Heart left ventricle (tissue), 16 donors: ENCODE data around the gene NEMP2. TPM values are rescaled to one million over a fixed set of nuclear protein-coding genes. Genes with fewer than 3 reads are reported as not detected.

Experiments used
- ATAC-seq, 4 donors: fragments of 200-7000 bp; cut with Tn5 transposase; one replicate each; pipeline ENCODE4 v1.9.1; 2020 to 2022; ENCODE audit warnings: moderate library complexity in 4 of 4, mild to moderate bottlenecking in 3 of 4, moderate number of reproducible peaks in 1 of 4
- DNase-seq, 5 donors: peaks; one replicate each; pipeline ENCODE4 v3.0.0-alpha.2; 2020
- H3K27ac ChIP-seq, 12 donors: fragments of 200-600 bp; sonication (generic) in 4 of 12; one replicate each; pipeline versions ENCODE4 v1.5.0 to v1.8.0; 2016 to 2022; ENCODE audit warnings: mild to moderate bottlenecking in 2 of 12
- H3K27me3 ChIP-seq, 9 donors: fragments of 200-600 bp; sonication (generic) in 2 of 9; one replicate each; pipeline versions ENCODE4 v1.5.1 to v1.8.0; 2016 to 2022; ENCODE audit warnings: mild to moderate bottlenecking in 3 of 9
- H3K36me3 ChIP-seq, 9 donors: fragments of 200-600 bp; sonication (generic) in 2 of 9; one replicate each; pipeline versions ENCODE4 v1.5.0 to v1.8.0; 2018 to 2022; ENCODE audit warnings: mild to moderate bottlenecking in 2 of 9
- H3K4me1 ChIP-seq, 12 donors: fragments of 200-600 bp; sonication (generic) in 4 of 12; one replicate each; pipeline versions ENCODE4 v1.5.0 to v1.8.0; 2016 to 2022; ENCODE audit warnings: mild to moderate bottlenecking in 3 of 12
- H3K4me3 ChIP-seq, 12 donors: fragments of 200-600 bp; sonication (generic) in 4 of 12; one replicate each; pipeline versions ENCODE4 v1.5.0 to v1.8.0; 2017 to 2022; ENCODE audit warnings: mild to moderate bottlenecking in 9 of 12, moderate library complexity in 4 of 12
- H3K9me3 ChIP-seq, 12 donors: fragments of 200-600 bp; sonication (generic) in 4 of 12; one replicate each; pipeline versions ENCODE4 v1.5.0 to v1.8.0; 2016 to 2022; ENCODE audit warnings: mild to moderate bottlenecking in 1 of 12
- CTCF ChIP-seq, 12 donors: fragments of 200-600 bp; sonication (generic) in 4 of 12; IDR thresholded peaks; one replicate each; pipeline versions ENCODE4 v1.5.0 to v1.8.0; 2018 to 2022; ENCODE audit warnings: antibody characterized with exemption in 12 of 12, mild to moderate bottlenecking in 5 of 12
- POLR2A ChIP-seq, 2 donors: fragments of 450-650 bp; IDR thresholded peaks; one replicate each; pipeline ENCODE4 v1.6.1; 2017; ENCODE audit warnings: antibody characterized with exemption in 2 of 2, mild to moderate bottlenecking in 2 of 2, moderate library complexity in 2 of 2
- WGBS, 4 donors: extraction: QIAGEN DNeasy Blood & Tissue Kit in 2 of 4; methylation state at CpG; one replicate each; pipeline versions ENCODE4 v1.1.5 to v1.1.7; 2013 to 2018; 5-methylcytosine and 5-hydroxymethylcytosine counted together
- intact Hi-C, 10 donors: fragments of 100-400 bp; cut with DNase I; formaldehyde crosslinking; loops; one replicate each; pipeline versions ENCODE4 v1.11.1 to v1.14.2; 2022
- polyA plus RNA-seq, 2 donors: library from polyadenylated mRNA; stranded (reverse); fragments of 200-250 nt; gene quantifications; one replicate each; pipeline ENCODE4 v1.2.3, GENCODE V29; 2013
- total RNA-seq, 9 donors: library from RNA; depleted of rRNA in 2 of 9; stranded (reverse); fragments of >200 nt in 2 of 9; fragmentation: NEBNext Ultra II Directional in 3 of 9; extraction: Animal tissue kit (Norgen Biotek cat#: 25700) in 3 of 9; gene quantifications; one replicate each; pipeline versions ENCODE4 v1.1.0 to v1.2.4, GENCODE V29; 2016 to 2023
- donor health status: ischemic (EF 13 %, LVEDD 7.1; RV severe dilation, severe dysfunction).
- donor health status: healthy with polysubstance abuse.
- donor health status: DM: no; HTN: yes; CAD: no.
- donor health status: DM: no; HTN: no; CAD: no.
- donor health status: ischemic (EF 25% LVEDD 6.9; RV normal size, moderate dysfunction).
- donor health status: ischemic (EF 25% LVEDD 5.7; RV mildly dilated, moderate dysfunction).
- donor health status: healthy.
- donor health status: DM: yes; HTN: yes; CAD: no.
- donor health status: ischemic (EF 35%, LVEDD 5.7; RV mildly dilated, moderate dysfunction).
- donor health status: nonischemic (EF 11% LVEDD 7.7; RV severe dilation, severe dysfunction).
- donor health status: DM: yes; HTN: yes; CAD: no.
- donor health status: PGD.
- donor health status: ischemic (EF 29% LVEDD 5.4; RV normal size, mild dysfunction).
- donor health status: nonischemic (EF 23%, LVEDD 6.1; RV moderate dilation, normal function).

NEMP2 gene
- total and polyA plus RNA-seq, 11 donors: 0.42 to 4.6 (median 2.2) TPM

DNA sequence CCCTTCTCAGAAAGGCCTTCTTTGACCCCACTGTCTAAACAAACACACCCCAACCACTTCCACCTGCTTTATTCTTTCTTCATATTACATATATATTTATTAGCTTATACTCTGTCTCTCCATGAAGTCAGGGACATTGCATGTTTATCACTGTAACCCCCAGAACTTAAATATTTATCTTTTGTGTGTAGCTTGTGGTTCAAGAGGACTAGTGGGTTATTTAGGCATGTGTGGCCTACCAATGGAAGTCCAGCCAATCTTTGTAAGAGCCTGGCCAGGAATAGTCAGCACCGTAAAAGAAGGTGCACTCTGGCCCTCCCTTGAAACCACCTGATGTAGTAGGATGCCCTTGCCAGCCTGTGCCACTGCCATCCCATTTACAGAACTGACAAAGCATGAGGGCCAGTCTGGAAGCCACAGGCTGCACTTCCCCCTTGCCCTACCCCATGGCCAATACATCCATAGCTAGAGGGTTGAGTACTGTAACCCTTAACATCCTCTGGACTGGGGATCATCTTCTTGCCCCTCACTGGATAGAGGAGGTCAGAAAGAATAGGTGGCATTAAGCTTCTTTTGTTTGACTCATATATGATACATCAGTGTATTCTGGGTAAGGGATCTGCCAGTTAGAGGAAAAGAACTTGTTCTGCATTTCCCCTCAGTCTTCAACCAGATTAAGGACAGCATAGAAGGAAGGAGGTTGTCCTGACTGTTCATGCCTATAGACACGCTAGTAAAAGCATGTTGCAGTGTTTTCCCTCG is 4.9 kb downstream of the NEMP2 start:
- no peak for ATAC-seq
- intact Hi-C loops: loop anchor here in 5 of 10 donors (5.0 to 10.0 kb wide), 4 partner anchors 118 to 275 kb away; partner anchors contain the start of gene NAB1 (in 4 of the 5)
- 44 to 64% (median 49%) methylated on average over 3 of the region's 3 CpGs for WGBS, 4 donors

GRCh38 chr2:190528521-190529001 is 6.0 kb downstream of the NEMP2 start:
- Histone ChIP-seq H3K4me1 (peaks cover 0 to 60% (median 10%) of the 10 kb centered on the region in 12 donors), H3K27ac (no peak overlapping the region), H3K4me3 (no peak overlapping the region), H3K36me3 (peaks cover 0 to 5% (median 0%) of the 10 kb centered on the region in 9 donors), H3K27me3 (no peaks in the 10 kb centered on the region), H3K9me3 (no peaks in the 10 kb centered on the region)
- intact Hi-C loops: loop anchor here in 1 of 10 donors (10.0 kb wide), 1 partner anchor 276 kb away; no protein-coding TSS in a partner anchor
- TF ChIP-seq CTCF (IDR thresholded peaks at IDR 0.05) (no peak), POLR2A (IDR thresholded peaks at IDR 0.05) (no peak)
- DNase-seq (no peak), ATAC-seq (no peak)
- 90 to 100% (median 94%) methylated on average over 1 of the region's 1 CpG for WGBS, 4 donors

More for the DNA sequence above, 4.9 kb downstream of the NEMP2 start:
- Histone ChIP-seq H3K27ac (peak overlapping the region in 3 of 12 donors; percentile 15 to 47 (median 20)), H3K27me3 (no peaks in the 10 kb centered on the region), H3K36me3 (peaks cover 0 to under 1% (median 0%) of the 10 kb centered on the region in 9 donors), H3K9me3 (no peaks in the 10 kb centered on the region), H3K4me3 (no peak overlapping the region), H3K4me1 (peaks cover 0 to 64% (median 12%) of the 10 kb centered on the region in 12 donors)
- TF ChIP-seq POLR2A (IDR thresholded peaks at IDR 0.05) (no peak), CTCF (IDR thresholded peaks at IDR 0.05) (no peak)
- peak in 1 of 5 donors; percentile 25 for DNase-seq

DNA sequence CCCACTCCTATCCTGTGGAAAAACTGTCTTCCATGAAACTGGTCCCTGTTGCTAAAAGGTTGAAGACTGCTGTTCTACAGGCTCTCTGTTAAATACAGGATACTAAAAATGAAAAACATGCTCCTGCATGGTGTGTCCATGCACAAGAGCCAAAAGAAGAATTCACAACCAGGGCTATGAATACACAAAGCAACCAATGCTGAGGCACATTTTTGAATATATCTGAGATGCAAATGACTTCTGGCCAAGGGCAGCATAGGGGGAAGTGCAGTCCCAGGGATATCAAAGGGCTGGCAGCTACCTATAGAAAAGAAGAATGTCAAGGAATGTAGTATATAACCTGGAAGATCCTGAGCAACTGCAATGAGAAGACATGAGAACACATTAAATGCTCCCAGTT is 6.6 kb downstream of the NEMP2 start:
- Histone ChIP-seq H3K27me3 (no peaks in the 10 kb centered on the region), H3K4me1 (peaks cover 0 to 54% (median 8%) of the 10 kb centered on the region in 12 donors), H3K4me3 (no peak overlapping the region), H3K9me3 (no peaks in the 10 kb centered on the region), H3K27ac (no peak overlapping the region), H3K36me3 (peaks cover 0 to 5% (median 0%) of the 10 kb centered on the region in 9 donors)
- DNase-seq (no peak), ATAC-seq (no peak)
- TF ChIP-seq POLR2A (IDR thresholded peaks at IDR 0.05) (no peak), CTCF (IDR thresholded peaks at IDR 0.05) (no peak)
- intact Hi-C loops: loop anchor here in 1 of 10 donors (10.0 kb wide), 1 partner anchor 277 kb away; no protein-coding TSS in a partner anchor

DNA sequence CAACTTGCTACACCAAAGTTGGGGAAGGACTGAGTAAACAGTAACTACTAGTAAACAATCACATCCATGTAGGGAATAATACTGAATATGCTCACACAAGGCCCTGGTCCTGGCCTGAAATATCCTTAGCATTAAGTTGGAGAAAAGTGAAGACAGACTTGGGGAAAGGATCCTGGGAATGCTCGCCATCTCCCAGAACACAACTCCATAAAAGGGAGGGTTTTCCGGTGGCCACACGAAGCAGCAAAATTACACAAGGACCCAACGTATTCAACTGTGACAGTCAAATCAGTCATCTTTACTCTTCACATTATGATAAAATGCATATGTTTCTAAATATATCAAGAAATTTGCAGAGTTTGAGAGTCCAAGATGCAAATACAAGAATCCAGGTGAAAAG is 7.3 kb downstream of the NEMP2 start:
- Histone ChIP-seq H3K4me1 (peaks cover 0 to 49% (median 8%) of the 10 kb centered on the region in 12 donors), H3K27me3 (no peaks in the 10 kb centered on the region), H3K36me3 (peaks cover 0 to 5% (median 0%) of the 10 kb centered on the region in 9 donors), H3K27ac (no peak overlapping the region), H3K9me3 (no peaks in the 10 kb centered on the region), H3K4me3 (no peak overlapping the region)
- intact Hi-C loops: loop anchor here in 1 of 10 donors (10.0 kb wide), 1 partner anchor 278 kb away; no protein-coding TSS in a partner anchor
- WGBS, 4 donors: 95 to 99% (median 98%) methylated on average over 4 of the region's 4 CpGs
- no peak for TF ChIP-seq POLR2A (IDR thresholded peaks at IDR 0.05)
- no peak for TF ChIP-seq CTCF (IDR thresholded peaks at IDR 0.05)
- no peak for ATAC-seq
- DNase-seq: no peak
